ENCODE results near the gene F8.

DNA sequence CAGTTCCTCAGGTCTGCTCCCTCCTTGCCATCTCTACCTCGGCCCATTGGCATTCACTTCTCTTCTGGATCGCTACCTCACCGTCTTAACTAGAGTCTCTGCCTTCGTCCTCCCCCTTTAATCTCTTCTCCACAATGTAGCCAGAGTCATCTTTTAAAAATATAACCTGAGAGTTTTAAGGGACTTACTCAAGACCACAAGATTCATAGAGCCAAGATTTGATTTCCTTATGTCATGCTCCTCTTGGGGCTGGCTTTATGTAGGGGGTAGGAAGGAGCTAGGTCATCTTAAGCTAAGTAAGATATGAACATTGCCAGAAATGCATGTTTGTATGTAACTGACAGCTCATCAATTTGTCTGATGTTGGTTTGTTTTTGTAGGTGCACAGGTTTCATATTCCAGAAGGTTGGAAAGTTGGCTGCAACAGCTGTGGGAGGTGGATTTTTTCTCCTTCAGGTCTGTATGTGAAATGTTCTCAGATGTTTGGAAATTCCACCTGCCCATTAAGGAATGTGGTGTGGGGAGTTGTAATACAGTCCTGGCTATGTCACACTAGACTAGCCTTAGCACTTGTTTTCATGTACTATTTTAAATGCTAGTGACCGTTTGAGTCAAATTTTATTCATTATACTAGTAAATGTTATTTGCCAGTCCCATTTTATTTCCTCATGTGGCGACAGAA lies 23.7 kb upstream of the F8 start:
- TF ChIP-seq, protein P1, sequence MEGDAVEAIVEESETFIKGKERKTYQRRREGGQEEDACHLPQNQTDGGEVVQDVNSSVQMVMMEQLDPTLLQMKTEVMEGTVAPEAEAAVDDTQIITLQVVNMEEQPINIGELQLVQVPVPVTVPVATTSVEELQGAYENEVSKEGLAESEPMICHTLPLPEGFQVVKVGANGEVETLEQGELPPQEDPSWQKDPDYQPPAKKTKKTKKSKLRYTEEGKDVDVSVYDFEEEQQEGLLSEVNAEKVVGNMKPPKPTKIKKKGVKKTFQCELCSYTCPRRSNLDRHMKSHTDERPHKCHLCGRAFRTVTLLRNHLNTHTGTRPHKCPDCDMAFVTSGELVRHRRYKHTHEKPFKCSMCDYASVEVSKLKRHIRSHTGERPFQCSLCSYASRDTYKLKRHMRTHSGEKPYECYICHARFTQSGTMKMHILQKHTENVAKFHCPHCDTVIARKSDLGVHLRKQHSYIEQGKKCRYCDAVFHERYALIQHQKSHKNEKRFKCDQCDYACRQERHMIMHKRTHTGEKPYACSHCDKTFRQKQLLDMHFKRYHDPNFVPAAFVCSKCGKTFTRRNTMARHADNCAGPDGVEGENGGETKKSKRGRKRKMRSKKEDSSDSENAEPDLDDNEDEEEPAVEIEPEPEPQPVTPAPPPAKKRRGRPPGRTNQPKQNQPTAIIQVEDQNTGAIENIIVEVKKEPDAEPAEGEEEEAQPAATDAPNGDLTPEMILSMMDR (IDR thresholded peaks at IDR 0.05), result no peak
- TF ChIP-seq POLR2A (IDR thresholded peaks at IDR 0.05), result no peak
